ENCODE results near the gene DRD3. TPM values are rescaled to one million over a fixed set of nuclear protein-coding genes. Genes with fewer than 3 reads are reported as not detected.

Gene DRD3
- total and polyA plus RNA-seq, 2 donors (not counting 3 experiments of a cell fraction or from before 2014, with no cell fraction given) = not detected

- no TSS peak for BruUV-seq (replicated peaks)
- ChIA-PET POLR2A (interaction anchor here (0.6 kb wide), 1 partner anchor 42 kb away, joined by 3 read pairs; no protein-coding TSS in a partner anchor), CTCF (interaction anchor here (0.7 to 2.2 kb wide), 4 partner anchors 9 to 218 kb away, joined by 3 to 13 read pairs (median 5); no protein-coding TSS in a partner anchor)
- Histone ChIP-seq H4K20me1 (replicated peaks; ENCODE audit: control insufficient read depth, extremely low read depth, insufficient read depth, low read length) (no peaks in the 10 kb centered on the region), H3K36me3 (ENCODE audit: control insufficient read depth in 2 of 2, extremely low read depth in 1 of 2, insufficient read depth in 2 of 2, low read length in 2 of 2) (peaks cover 14 to 15% of the 10 kb centered on the region in 2 experiments), H3K9me3 (replicated peaks; ENCODE audit: control insufficient read depth, insufficient read depth, low read length) (no peaks in the 10 kb centered on the region), H3K4me1 (ENCODE audit: control insufficient read depth, extremely low read depth, insufficient read depth, low read length) (peaks cover 22% of the 10 kb centered on the region), H3K79me2 (ENCODE audit: control insufficient read depth, insufficient read depth, low read length) (no peaks in the 10 kb centered on the region), H3K27ac (ENCODE audit: insufficient read depth, low read depth, low read length) (no peak overlapping the region), H3K4me2 (ENCODE audit: insufficient read depth, low read length) (peak overlapping the region; percentile 85), H3K4me3 (replicated peaks in 1 of 3; ENCODE audit: insufficient read depth in 1 of 3, low read depth in 1 of 3, low read length in 3 of 3) (no peak overlapping the region), H3K27me3 (ENCODE audit: control insufficient read depth in 2 of 2, insufficient read depth in 2 of 2, low read length in 2 of 2) (no peaks in the 10 kb centered on the region), H3K9ac (replicated peaks; ENCODE audit: extremely low read depth, insufficient read depth, low read length) (no peak overlapping the region), H2AFZ (ENCODE audit: low read depth, low read length) (no peak overlapping the region), H3K9me1 (replicated peaks; ENCODE audit: control insufficient read depth, extremely low read depth, insufficient read depth, low read length) (no peaks in the 10 kb centered on the region)
- intact Hi-C loops (cut with micrococcal nuclease) (loop anchor here (5.0 kb wide), 1 partner anchor 41 kb away; no protein-coding TSS in a partner anchor), dilution Hi-C loops (cut with MboI; ENCODE audit: extremely low pct_ligation_motif_present, low sequenced_read_pairs) (no loop called here)
- FAIRE-seq (peak; percentile 26), DNase-seq (ENCODE audit: low read depth, low spot score) (peak; percentile 31)
- TF ChIP-seq GATA2 (IDR thresholded peaks at IDR 0.05; ENCODE audit: insufficient read depth, insufficient read length, low read depth, low read length) (no peak), EZH2 (IDR thresholded peaks at IDR 0.05; ENCODE audit: borderline replicate concordance, low read depth, low read length, severe bottlenecking) (no peak), MAX (IDR thresholded peaks at IDR 0.05; ENCODE audit: insufficient read depth, insufficient read length) (no peak), MYC (IDR thresholded peaks at IDR 0.05; ENCODE audit: low read depth, low read length) (no peak), POLR2AphosphoS5 (IDR thresholded peaks at IDR 0.05; ENCODE audit: insufficient read depth, low read depth, low read length) (no peak), FOS (IDR thresholded peaks at IDR 0.05; ENCODE audit: borderline replicate concordance, insufficient read depth, low read length) (no peak), POLR2A (IDR thresholded peaks at IDR 0.05; ENCODE audit: low read depth, low read length) (no peak), JUN (IDR thresholded peaks at IDR 0.05; ENCODE audit: borderline replicate concordance, insufficient read depth, insufficient read length, low read depth) (no peak), CTCF (IDR thresholded peaks at IDR 0.05; ENCODE audit: extremely low read depth in 1 of 2, insufficient read depth in 1 of 2, low read depth in 1 of 2, low read length in 2 of 2) (no peak)
Observed at GRCh38 chr3:114081037-114081436, 97.8 kb downstream of the DRD3 start.
